GM23338 (cell line): ENCODE results near the gene SNX30.

Experiments used
- CREB1 ChIP-seq: fragments of 250-450 bp; sonication (Bioruptor Pico); IDR thresholded peaks from 2 replicates; pipeline ENCODE4 v1.5.0; 2020; ENCODE audit warnings: low read depth, mild to moderate bottlenecking, moderate library complexity
- ETS1 ChIP-seq: IDR thresholded peaks from 2 replicates; pipeline ENCODE4 v1.6.1; 2016; ENCODE audit warnings: antibody characterized with exemption
- EZH2 ChIP-seq: fragments of 200-600 bp; sonication (generic); IDR thresholded peaks from one replicate; pipeline ENCODE4 v1.8.0; 2017; ENCODE audit warnings: antibody characterized with exemption, mild to moderate bottlenecking, low read depth; ENCODE audit not compliant: unreplicated experiment
- EZH2phosphoT487 ChIP-seq: fragments of 200-600 bp; sonication (generic); IDR thresholded peaks from one replicate; pipeline ENCODE4 v1.8.1; 2018; ENCODE audit warnings: antibody characterized with exemption; ENCODE audit not compliant: unreplicated experiment
- JUNB ChIP-seq: IDR thresholded peaks from one replicate; pipeline ENCODE4 v1.6.1; 2016; ENCODE audit warnings: antibody characterized with exemption; ENCODE audit not compliant: unreplicated experiment
- NANOG ChIP-seq: IDR thresholded peaks from 2 replicates; pipeline ENCODE4 v1.6.1; 2016; ENCODE audit warnings: antibody characterized with exemption, borderline replicate concordance
- POLR2AphosphoS5 ChIP-seq: IDR thresholded peaks from 2 replicates; pipeline ENCODE4 v1.6.1; 2016; ENCODE audit warnings: antibody characterized with exemption, low read depth
- STAT1 ChIP-seq: IDR thresholded peaks from one replicate; pipeline ENCODE4 v1.6.1; 2016; ENCODE audit warnings: antibody characterized with exemption; ENCODE audit not compliant: unreplicated experiment
- ZNF114 ChIP-seq: fragments of 250-450 bp; sonication (Bioruptor Pico); IDR thresholded peaks from 2 replicates; pipeline ENCODE4 v1.5.0; 2020; ENCODE audit warnings: mild to moderate bottlenecking, moderate library complexity
- ZNF331 ChIP-seq: fragments of 250-450 bp; sonication (Bioruptor Pico); IDR thresholded peaks from 2 replicates; pipeline ENCODE4 v1.5.0; 2020; ENCODE audit warnings: low read depth, mild to moderate bottlenecking, moderate library complexity
- TF ChIP-seq, protein P1 (sequence below), 2 experiments: fragments of 200-600 bp in 1 of 2; sonication (generic) in 1 of 2; conservative IDR thresholded peaks; 2 replicates each; pipeline versions ENCODE4 v1.5.1 to v1.6.1; 2016 to 2017; ENCODE audit warnings: antibody characterized with exemption in 2 of 2, low read depth in 2 of 2, mild to moderate bottlenecking in 2 of 2, moderate library complexity in 1 of 2
- TF ChIP-seq, protein P2 (sequence below): IDR thresholded peaks from one replicate; pipeline ENCODE4 v1.6.1; 2018; ENCODE audit warnings: antibody characterized with exemption; ENCODE audit not compliant: unreplicated experiment

DNA sequence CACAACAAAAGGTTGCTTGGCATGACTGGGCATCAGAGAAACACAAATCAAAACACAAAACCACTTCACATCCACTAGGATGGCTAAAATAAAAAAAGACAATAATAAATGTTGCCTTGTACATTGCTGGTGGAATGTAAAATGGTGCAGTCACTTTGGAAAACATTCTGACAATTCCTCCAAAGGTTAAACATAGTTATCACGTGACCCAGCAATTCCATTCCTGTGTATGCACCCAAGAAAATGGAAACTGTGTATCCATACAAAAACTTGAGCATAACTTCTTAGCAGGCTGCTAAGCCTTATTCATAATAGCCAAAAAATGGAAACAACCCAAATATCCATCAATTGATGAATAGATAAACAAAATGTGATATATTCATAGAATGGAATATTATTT is 150.3 kb downstream of the SNX30 start:
- TF ChIP-seq, protein P1, sequence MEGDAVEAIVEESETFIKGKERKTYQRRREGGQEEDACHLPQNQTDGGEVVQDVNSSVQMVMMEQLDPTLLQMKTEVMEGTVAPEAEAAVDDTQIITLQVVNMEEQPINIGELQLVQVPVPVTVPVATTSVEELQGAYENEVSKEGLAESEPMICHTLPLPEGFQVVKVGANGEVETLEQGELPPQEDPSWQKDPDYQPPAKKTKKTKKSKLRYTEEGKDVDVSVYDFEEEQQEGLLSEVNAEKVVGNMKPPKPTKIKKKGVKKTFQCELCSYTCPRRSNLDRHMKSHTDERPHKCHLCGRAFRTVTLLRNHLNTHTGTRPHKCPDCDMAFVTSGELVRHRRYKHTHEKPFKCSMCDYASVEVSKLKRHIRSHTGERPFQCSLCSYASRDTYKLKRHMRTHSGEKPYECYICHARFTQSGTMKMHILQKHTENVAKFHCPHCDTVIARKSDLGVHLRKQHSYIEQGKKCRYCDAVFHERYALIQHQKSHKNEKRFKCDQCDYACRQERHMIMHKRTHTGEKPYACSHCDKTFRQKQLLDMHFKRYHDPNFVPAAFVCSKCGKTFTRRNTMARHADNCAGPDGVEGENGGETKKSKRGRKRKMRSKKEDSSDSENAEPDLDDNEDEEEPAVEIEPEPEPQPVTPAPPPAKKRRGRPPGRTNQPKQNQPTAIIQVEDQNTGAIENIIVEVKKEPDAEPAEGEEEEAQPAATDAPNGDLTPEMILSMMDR (conservative IDR thresholded peaks at IDR 0.05; ENCODE audit: low read depth in 2 of 2): no peak
- TF ChIP-seq, protein P2, sequence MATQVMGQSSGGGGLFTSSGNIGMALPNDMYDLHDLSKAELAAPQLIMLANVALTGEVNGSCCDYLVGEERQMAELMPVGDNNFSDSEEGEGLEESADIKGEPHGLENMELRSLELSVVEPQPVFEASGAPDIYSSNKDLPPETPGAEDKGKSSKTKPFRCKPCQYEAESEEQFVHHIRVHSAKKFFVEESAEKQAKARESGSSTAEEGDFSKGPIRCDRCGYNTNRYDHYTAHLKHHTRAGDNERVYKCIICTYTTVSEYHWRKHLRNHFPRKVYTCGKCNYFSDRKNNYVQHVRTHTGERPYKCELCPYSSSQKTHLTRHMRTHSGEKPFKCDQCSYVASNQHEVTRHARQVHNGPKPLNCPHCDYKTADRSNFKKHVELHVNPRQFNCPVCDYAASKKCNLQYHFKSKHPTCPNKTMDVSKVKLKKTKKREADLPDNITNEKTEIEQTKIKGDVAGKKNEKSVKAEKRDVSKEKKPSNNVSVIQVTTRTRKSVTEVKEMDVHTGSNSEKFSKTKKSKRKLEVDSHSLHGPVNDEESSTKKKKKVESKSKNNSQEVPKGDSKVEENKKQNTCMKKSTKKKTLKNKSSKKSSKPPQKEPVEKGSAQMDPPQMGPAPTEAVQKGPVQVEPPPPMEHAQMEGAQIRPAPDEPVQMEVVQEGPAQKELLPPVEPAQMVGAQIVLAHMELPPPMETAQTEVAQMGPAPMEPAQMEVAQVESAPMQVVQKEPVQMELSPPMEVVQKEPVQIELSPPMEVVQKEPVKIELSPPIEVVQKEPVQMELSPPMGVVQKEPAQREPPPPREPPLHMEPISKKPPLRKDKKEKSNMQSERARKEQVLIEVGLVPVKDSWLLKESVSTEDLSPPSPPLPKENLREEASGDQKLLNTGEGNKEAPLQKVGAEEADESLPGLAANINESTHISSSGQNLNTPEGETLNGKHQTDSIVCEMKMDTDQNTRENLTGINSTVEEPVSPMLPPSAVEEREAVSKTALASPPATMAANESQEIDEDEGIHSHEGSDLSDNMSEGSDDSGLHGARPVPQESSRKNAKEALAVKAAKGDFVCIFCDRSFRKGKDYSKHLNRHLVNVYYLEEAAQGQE: no peak
- TF ChIP-seq POLR2AphosphoS5 (no peak), EZH2 (no peak), ZNF331 (CRISPR knock-in tag) (no peak), JUNB (no peak), ZNF114 (CRISPR knock-in tag) (no peak), CREB1 (CRISPR knock-in tag) (no peak), EZH2phosphoT487 (no peak), STAT1 (no peak), NANOG (no peak), ETS1 (no peak)
